GM18511 (cell line): ENCODE measurements around the gene UBE2Q2.
"Not testable (repeated sequence)": the region's sequence is repeated elsewhere in the genome, so short reads cannot be mapped to it uniquely, and the experiment has no call there.

Experiments used
- ATAC-seq: cut with Tn5 transposase; IDR thresholded peaks from one replicate; pipeline ENCODE4 v1.9.1; 2021; ENCODE audit warnings: mild to moderate bottlenecking, moderate library complexity; ENCODE audit not compliant: unreplicated experiment

UBE2Q2 gene

DNA sequence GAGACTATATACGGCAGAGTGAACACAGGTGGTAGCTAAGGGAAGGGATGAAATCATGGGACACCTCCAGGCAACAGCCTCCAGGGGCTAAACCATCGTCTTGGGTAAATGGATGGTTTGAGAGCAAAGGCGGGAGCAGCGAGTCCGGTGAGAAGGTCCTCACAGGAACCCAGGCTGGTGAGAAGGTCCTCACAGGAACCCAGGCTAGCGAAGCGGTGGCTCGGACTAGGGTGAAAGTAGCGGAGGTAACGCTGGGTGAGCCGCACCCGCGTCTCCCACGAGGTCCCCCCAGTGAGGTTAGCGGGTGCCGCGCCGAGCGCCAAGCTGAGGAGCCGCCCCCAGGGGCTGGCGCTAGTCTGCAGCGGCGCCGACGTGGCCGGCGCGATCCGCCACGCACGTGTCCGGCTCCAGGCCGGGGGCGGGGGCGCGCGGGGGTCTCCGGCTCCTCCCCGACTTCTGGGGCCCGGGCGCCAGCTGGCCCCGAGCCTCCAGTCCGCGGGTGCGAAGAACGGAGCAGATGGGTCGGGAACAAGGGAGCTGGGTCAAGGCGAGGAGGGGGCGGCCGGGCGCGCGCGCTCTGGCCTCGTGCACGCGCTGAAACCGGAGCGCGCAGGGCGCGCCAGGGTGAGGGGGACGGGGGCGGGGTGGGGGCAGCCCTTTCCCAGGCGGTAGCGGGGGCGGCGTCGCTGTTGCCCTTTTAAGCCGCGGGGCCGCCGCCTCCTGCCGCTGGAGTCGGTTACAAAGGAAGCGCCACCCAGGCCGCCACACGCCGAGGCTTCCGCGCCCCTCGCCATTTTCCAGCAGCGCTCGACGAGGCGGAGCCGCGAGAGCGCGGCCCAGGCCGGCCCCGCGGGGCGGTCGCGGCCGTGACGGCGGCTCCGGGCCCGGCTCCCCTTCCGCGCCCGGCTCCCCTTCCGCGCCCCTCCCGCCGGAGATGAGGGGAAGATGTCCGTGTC, at the start of gene UBE2Q2:
TSS of gene UBE2Q2 (plus strand) at position 726 of the 956 bp plus-strand sequence. CDS start at position 946, 220 bp downstream.
- ATAC-seq, result peak; percentile 53

DNA sequence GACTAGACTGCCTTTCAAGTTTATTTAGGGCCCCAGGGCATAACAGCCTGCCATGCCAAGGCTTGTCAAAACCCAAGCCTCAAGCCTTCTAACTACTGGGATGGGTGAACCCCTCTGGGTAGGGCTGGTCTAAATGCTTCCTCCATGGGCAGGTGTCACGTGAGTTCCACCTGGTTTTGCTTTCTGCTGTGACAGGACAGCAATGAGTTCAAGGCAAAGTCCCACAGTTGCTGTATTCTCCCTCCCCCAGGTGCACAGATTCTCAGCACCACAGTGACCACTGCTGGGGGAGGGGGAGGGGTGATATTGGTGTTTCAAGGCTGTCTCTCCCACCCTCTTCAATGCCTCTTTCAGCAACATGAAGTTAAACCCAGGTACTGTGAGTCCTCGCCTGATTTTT, 46.9 kb upstream of the UBE2Q2 start:
- ATAC-seq, result no peak

DNA sequence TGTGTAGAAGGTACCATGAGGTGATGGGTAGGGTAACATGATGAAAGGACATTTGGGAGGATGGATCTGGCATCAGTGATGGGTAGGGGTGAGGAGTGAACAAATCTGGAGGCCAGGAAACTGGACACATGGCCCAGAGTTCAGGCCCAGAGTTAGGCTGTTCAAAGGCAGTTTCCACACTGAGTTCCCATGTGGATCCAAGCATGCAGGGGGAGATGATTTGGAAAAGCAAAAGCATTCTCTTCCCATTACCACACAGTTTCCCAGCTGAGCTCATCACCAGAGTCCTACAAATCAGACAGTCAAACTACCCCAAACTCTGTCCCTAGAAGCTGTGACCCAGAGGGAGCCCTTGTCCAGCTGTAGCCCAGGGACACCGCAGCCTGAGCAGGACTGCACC, 46.1 kb upstream of the UBE2Q2 start:
- ATAC-seq, result not testable (repeated sequence)

DNA sequence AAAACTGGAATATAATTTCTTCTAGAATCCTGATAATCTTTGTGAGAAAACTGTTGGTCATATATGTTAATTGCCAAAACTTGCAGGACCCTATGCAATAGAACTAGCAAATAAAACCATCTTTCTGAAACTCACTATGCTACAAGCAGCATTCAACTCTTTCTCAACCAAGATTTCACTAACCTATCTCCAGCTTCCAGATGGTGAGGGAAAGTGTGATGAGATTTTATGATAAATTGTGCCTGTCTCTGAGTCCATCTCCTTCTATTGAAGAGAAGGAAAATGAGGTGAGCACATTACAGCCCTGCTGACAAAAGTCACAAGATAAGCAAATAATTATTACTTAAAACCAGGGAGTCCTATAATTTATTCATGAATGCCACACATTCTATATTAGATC, 44.1 kb upstream of the UBE2Q2 start:
- ATAC-seq, result no peak

DNA sequence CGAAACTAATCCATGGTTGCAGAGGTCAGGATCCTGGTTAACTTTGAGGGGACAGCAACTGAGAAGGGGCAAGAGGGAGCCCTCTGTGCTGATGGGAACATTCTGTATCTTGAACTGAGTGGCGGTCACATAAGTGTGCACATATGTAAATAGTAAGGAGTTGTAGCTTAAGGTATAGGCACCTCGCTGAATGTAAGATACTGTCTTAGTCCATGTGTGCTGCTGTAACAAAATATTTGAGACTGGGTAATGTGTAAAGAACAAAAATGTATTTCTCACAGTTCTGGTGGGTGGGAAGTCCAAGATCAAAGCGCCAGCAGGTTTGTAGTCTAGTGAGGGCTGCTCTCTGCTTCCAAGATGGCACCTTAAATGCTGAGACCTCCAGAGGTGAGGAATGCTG, 42.8 kb upstream of the UBE2Q2 start:
- not testable (repeated sequence) for ATAC-seq

DNA sequence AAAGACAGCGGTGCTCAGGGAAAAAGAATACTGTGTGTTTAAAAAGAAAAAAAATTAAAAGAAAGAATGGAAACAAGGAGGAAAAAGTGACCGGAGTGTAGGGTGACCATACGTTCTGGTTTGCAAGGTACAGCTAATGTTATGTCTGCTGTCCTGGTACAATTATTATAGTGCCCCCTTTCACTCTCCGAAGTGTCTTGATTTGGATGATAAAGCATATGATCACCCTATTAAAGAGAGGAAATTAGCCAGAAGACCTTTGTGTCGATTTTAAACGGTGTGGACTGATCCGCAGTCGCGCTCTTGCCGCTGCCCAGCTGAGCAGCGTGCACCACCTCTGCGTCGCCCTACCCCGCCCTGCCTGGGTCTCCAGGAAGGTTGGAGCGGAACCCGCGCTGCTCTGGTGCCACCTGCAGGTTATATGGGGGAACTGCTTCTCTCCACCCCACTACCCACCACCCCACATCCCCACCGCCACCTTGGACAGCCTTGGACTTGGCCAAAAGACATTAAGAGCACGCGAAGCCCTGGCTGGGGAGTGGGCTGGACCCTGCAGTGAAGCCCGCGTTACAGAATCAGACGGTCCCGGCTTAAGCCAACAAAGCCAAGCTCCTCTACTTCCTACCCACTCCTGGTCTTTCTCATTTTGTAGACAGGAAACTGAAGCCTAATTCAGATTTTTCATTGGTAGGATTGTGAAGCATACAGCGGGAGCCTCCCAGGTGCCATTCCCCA, 41.2 kb upstream of the UBE2Q2 start:
- ATAC-seq, result peak; percentile 70

DNA sequence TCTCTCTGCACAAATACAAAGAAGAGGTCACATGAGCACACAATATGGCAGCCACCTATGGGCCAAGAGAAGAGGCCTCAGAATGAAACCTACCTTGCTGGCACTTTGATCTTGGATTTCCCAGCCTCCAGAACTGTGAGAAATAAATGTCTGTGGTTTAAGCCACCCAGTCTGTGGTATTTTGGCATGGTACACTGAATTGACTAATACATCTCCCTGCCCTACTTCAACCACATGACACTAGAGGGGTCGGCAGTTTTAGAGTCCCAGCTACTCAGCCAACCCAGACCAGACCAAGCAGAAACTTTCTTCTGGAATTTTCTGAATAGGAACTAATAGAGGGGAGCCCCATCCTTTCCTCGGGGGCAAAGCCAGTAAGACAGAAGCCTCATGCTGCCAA, 35.8 kb upstream of the UBE2Q2 start:
- not testable (repeated sequence) for ATAC-seq

DNA sequence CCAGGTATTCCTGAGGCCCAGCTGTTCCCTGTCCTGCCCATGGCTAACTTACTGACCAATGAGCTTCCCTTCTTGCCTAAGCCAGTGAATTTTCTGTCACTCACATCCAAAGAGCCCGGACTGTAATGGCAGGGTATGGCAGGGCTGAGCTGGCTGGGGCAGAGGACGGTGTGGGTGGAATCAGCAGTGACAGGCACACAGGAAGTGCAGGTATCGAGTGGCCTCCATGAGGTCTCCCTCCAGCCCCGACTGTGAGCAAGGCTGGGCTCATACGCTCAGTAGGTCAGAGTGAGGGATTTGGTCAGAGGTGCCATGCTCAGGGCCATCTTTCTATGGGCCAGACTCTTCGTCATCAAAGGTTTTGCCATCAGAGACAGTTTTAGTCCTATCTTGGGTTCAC, 35.2 kb upstream of the UBE2Q2 start:
- ATAC-seq, result not testable (repeated sequence)

DNA sequence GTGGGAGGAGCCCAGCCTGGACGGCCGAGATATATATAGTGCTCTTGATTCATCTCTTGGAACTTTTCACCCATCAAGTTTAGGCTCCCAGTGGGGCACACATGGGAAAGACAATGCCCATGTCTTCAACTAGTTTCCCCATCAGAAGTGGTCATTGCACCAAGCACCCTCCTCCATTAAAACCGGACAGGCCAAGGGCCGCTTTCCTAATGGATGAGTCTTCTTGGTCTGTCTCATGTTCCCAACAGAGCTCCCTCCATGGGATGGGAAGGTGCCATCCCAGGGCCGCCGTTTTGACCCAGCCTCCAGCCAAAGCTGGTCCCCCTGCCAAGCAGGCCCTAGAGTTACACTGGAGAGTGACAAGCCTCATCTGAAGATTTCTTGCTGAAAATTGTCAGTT, 34.7 kb upstream of the UBE2Q2 start:
- no peak for ATAC-seq

DNA sequence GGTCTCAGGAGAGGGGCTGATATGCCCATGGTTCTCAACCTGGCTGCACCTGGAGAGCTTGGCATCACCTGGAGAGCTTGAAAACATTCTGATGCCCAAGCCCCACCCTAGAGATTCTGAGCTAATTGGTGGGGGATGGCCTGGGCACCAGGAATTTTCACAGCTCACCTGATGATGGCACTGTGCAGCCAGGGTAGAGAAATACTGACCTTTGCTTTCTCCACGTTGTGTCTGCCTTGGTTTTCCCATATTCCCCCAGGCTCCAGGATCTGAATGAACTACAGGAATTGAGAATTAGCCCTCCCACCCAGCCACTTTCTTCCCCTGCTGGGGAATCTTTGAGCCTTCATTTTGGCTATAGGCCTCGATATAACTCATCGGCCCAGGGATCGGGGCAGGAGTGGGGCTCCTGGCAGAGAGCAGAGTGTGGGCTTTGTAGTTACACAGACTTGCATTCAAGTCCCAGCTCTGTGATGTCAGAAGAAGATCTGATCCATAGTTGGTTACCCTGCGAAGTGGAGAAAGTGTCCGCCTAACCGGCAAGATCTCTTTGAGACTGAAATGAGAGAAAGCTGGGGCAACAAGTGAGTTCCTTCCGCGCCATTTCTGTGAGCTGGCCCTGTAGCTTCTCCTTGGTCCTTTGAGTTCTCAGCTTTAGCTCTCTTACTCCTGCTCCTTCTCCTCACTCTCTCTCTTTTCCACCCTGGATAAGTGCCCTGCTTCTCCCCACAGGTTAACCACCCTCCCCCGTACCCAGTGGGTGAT, 33.1 kb upstream of the UBE2Q2 start:
- no peak for ATAC-seq

DNA sequence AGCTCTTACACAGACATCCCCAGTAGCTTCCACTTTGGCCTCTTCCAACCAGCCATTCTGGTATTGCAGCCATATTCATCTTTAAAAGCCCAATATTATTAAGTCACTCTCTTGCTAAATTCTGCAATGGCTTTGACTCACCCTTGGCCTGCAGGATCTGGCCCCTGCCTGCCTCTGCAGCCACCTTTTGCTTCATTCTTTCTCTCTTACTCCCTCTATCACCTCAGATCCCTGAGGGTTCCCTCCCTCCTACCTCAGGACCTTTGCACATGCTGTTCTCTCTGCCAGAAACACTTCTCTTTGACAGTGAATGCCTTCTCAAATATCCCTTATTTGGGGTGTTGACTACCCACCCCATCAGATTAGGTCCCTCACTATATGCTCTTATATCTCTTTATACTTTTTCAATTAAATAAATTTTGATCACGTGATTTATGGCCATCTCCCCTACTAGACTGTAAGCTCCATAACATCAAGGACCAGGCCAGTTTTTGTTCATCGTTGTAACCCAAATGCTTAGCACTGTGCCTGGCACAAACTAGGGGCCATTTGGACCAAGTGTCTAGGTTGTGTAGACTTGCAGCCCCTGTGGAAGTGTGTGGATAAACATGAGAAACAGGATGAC, 32.3 kb upstream of the UBE2Q2 start:
- ATAC-seq, result no peak

DNA sequence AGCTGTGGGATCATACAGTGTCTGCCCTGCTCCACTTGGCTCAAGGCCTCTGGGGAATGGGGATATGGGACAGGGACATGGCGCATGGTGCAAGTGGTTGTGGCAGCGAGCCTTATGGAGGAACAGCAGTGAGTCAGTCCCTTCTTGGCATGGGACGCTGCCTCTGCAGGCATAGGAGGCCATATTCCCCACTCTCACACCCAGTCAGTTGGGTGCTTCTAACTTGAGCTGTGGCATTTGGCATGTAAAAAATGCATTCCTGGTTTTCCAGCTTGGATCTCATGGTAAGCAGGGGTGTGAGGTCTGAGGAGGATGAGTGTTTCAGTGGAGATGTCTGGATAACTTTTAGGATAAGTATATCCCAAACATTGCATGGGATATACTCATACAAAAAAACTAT, 31.6 kb upstream of the UBE2Q2 start:
- ATAC-seq, result no peak

DNA sequence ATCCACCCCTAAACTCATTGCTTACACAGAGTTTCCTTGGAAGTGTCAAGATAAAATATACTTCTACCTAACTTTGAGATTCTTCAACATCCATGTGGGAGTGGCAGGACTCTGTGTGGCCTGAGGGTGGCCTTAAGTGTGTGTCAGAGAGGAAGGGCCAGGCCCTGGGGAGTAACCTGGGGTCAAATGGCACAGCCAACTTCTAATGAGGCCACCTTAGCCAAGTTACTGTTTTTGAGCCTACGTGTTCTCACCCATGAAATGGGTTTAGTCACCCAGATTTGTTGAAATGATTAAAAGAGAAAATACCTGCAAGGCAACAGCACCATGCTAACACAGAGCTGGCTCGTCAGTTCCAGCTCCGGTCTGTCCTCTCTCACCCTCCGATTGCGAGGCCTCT, 28.5 kb upstream of the UBE2Q2 start:
- ATAC-seq, result no peak

DNA sequence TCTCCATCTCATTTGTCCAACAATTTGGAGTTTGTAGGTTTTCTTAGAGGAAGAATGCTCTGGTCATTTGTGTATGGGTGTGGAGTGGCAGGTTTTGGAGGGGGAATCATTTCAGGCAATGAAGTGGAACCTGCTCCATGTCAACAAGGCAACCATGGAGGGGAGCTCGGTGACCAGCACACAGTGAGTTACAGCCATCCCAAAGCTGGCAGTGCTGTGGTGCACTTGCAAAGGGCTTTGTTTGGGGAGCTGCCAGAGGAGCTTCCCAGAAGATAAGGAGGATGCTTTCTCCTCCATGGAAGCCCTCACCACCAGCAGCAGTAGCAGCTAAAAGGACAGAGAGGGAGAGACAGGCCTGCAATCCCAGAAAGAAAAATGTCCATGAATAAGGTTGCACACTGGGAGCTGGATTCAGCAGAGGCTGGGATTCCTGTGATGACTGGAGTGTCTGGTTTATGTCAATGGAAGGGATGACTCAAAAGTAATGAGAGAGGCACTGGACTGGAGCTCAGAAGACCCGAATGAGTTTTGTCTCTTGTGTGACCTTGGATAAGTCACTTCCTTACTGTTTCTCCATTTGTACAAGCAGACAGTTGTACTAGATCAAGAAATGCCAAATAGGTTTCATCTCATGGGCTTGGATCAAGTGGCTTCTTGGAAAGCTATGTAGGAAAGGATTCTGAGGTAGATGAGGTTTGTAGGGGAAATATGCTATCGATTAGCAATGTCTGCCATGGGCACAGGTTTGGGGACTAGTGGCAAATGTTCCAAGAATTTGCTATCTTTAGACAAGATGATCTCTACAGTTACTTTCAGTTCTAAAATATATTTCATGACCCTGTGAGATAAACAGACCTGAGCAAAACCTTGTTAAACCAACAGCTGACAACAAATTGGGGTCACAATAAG, 27.2 kb upstream of the UBE2Q2 start:
- no peak for ATAC-seq

DNA sequence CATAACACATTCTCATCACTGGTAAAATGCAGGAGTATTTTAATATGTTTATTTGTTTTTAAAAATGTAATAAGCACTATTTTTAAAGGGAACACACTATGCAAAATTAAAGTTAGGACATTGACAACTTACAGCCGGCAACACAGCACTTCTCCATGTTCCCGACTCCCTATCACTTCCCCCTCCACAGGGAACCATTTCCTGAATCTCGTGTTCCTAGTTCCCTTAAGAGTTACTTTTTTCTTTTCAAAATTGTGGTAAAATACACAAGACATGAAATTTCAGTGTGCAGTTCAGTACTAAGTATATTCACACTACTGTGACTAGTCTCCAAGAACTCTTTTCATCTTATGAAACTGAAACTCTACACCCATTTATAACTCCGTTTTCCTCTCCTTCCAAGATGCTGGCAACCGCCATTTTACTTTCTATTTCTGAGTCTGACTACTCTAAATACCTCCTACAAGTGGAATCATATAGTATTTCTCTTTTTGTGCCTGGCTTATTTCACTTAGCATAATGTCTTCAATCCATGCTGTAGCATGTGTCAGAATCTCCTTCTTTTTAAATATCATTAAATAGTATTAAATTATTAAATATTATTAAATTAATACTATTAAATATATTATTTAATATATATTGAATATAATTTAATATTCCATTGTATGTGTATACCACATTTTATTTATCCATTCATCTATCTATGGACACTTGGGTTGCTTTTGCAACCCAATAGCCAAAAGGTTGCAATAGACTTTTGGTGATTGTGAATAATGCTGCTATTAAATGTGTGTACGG, 25.9 kb upstream of the UBE2Q2 start:
- ATAC-seq, result no peak

DNA sequence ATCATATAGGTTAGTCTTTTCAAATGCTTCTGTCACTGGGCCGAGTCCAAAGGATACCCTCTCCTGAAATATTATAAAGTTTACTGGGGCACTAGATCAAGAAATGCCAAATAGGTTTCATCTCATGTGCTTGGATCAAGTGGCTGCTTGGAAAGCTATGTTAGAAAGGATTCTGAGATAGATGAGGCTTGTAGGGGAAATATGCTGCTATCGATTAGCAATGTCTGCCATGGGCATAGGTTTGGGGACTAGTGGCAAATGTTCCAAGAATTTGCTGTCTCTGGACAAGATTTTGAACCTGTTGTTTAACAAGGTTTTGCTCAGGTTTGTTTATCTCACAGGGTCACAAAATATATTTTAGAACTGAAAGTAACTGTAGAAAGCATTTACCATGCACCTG, 23.0 kb upstream of the UBE2Q2 start:
- ATAC-seq, result no peak

DNA sequence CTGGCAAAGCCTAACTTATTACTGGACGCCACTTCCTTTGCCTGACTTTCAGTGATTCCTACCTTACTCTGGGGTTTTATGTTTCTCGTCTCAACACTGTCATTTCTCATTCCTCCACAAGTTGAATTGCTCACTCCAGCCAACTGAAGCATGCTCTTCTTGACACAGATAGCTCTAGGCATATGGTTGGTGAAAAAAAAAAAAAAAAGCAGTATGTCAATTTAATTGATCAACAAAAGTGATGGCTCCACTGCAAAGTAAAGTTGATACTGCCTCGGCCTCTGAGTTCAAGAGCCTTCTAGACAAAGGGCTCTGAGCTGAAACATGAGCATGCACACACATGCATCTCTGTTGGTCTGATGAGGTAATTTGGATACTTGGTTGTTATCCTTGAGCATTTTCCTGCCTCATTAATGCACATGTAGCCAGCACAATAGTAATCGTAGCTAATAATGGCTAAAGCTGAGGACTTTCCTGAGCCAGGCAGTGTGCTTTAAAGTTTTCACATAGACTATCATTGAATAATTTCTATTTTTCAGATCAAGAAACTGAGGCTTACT, 21.4 kb upstream of the UBE2Q2 start:
- ATAC-seq, result no peak

DNA sequence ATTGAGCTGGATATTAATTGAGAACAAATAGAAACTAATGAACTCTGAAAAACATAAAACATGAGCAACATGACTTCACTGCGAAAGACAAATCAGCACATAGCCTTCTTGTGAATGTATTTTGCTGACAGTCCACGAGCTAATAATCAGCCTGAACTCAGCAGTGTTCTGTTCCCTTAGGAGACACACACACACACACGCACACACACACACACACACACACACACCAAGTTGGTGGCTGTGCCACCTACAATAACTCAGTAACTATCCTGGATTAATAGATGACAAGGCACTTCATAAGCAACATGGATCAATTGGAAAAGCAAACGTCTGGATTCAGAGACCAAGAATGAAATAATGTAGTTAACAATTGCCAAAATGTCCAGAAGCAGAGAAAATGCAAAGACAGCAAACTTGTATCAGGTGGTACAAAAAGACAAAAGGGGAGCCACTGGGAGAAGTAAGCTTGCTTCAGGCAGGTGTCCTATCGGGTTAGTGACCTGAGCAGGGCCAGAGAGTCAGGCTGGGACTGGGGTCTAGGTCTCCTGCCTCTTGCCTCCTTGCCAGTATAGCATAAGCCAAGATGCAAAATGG, 20.5 kb upstream of the UBE2Q2 start:
- ATAC-seq, result no peak
